ENCODE measurements around the gene DSE.

The DSE gene

GRCh38 chr6:116451916-116452315 is 81.2 kb downstream of the DSE start:
- TF ChIP-seq, protein P1, sequence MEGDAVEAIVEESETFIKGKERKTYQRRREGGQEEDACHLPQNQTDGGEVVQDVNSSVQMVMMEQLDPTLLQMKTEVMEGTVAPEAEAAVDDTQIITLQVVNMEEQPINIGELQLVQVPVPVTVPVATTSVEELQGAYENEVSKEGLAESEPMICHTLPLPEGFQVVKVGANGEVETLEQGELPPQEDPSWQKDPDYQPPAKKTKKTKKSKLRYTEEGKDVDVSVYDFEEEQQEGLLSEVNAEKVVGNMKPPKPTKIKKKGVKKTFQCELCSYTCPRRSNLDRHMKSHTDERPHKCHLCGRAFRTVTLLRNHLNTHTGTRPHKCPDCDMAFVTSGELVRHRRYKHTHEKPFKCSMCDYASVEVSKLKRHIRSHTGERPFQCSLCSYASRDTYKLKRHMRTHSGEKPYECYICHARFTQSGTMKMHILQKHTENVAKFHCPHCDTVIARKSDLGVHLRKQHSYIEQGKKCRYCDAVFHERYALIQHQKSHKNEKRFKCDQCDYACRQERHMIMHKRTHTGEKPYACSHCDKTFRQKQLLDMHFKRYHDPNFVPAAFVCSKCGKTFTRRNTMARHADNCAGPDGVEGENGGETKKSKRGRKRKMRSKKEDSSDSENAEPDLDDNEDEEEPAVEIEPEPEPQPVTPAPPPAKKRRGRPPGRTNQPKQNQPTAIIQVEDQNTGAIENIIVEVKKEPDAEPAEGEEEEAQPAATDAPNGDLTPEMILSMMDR (IDR thresholded peaks at IDR 0.05) = no peak

GRCh38 chr6:116452531-116452930 is 81.8 kb downstream of the DSE start:
- TF ChIP-seq, protein P1 (IDR thresholded peaks at IDR 0.05) = no peak

DNA sequence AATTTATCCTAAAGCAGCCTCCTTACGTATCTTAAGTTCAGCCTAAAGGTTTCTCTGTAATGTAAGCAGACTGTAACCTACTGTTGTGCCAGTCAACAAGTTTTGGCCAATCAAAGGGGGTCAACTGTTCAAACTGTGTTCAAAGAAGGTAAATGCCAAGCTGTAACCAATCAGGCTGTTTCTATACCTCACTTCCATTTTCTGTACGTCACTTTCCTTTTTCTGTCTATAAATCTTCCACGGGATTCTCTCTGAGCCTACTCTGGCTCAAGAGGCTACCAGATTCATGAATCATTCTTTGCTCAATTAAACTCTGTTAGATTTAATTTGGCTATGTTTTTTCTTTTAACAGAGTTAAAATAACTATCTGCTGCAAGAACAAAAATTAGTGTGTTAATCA is 85.4 kb downstream of the DSE start:
- TF ChIP-seq, protein P1 (IDR thresholded peaks at IDR 0.05) = no peak

DNA sequence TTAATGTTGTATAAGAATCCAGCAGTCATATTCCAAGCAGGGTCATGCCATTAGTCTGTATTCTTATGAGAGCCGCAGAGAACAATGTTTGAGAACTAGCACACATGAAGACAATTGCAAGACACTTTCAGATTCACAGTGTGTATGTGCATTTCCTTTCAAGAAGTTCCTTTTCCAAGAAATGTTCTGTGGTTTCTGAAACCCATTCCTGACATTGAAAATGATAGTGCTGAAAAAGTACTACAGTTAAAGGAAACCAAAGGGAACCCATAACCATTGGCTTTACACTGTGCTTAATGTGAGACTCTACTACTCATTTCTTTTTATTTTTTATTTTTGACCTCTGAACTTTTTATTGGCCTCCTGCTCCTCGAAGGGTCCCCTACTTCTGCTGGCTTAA is 86.2 kb downstream of the DSE start:
- TF ChIP-seq, protein P1 (IDR thresholded peaks at IDR 0.05) = no peak

- TF ChIP-seq, protein P1 (IDR thresholded peaks at IDR 0.05) = no peak
These were observed 87.5 kb downstream of the DSE start for GRCh38 chr6:116458264-116458663.

DNA sequence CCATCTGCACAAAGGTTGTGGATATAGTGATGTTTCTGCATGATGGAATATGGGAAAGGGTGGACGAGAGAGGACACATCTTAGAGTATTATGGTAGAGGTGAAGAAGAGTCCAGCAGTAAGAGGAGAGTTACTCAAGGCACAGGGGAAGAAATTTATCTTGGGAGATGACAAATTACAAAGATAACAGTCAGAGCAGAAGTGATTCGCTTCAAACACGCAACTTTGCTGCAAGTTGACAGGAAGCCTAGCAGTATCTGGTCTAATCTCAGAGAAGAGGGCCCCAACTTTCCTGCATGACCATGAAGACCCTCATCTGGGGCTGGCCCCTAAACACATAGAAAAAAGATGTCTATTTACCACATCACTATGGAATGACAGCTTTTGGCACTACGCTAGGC is 89.2 kb downstream of the DSE start:
- TF ChIP-seq, protein P1 (IDR thresholded peaks at IDR 0.05) = no peak

- TF ChIP-seq, protein P1 (IDR thresholded peaks at IDR 0.05) = no peak
These were observed 90.7 kb downstream of the DSE start, which contains the start of gene CALHM6 for GRCh38 chr6:116461331-116461931. Gene CALHM6, plus strand, starts transcription at chr6:116461375. Its CDS starts 555 bp downstream, at chr6:116461930.
